HG03457 (cell line): ENCODE measurements around the gene PTPN6.

ENCODE experiments used
- ATAC-seq: cut with Tn5 transposase; IDR thresholded peaks from one replicate; pipeline ENCODE4 v1.9.1; 2021; ENCODE audit warnings: moderate number of reproducible peaks; ENCODE audit not compliant: unreplicated experiment

The PTPN6 gene

GRCh38 chr12:6954316-6955107 lies 3.4 kb downstream of the PTPN6 start:
- ATAC-seq, result no peak

GRCh38 chr12:6955108-6956020 lies 4.2 kb downstream of the PTPN6 start:
- no peak for ATAC-seq

GRCh38 chr12:6956021-6956727 lies 5.0 kb downstream of the PTPN6 start:
- ATAC-seq, result no peak

GRCh38 chr12:6957151-6957701 lies 6.1 kb downstream of the PTPN6 start:
- no peak for ATAC-seq

GRCh38 chr12:6957741-6958608 lies 6.8 kb downstream of the PTPN6 start:
- no peak for ATAC-seq

- ATAC-seq, result no peak
Measured at GRCh38 chr12:6958609-6959057, 7.5 kb downstream of the PTPN6 start.

- ATAC-seq, result no peak
Measured at GRCh38 chr12:6959058-6959804, 8.1 kb downstream of the PTPN6 start.

GRCh38 chr12:6959805-6960592 lies 8.8 kb downstream of the PTPN6 start:
- ATAC-seq, result no peak

- ATAC-seq, result no peak
Measured at GRCh38 chr12:6960593-6961277, 9.6 kb downstream of the PTPN6 start.

- ATAC-seq, result no peak
Measured at GRCh38 chr12:6961278-6961694, 10.1 kb downstream of the PTPN6 start.

GRCh38 chr12:6961695-6962284 lies 10.6 kb downstream of the PTPN6 start:
- no peak for ATAC-seq

- no peak for ATAC-seq
Measured at GRCh38 chr12:6962285-6963015, 11.3 kb downstream of the PTPN6 start.

- no peak for ATAC-seq
Measured at GRCh38 chr12:6963016-6963731, 12.0 kb downstream of the PTPN6 start.

GRCh38 chr12:6963791-6964413 lies 12.7 kb downstream of the PTPN6 start:
- ATAC-seq, result no peak

GRCh38 chr12:6964605-6965025 lies 13.5 kb downstream of the PTPN6 start:
- no peak for ATAC-seq
